Trophoblast cell (in vitro differentiated cells and primary cell): ENCODE measurements around the gene CTCF.

Source experiments
- DNase-seq, 2 donors: peaks; one replicate each; pipeline ENCODE4 v3.0.0-alpha.2; 2016
- H2AFZ ChIP-seq: 2 replicates; pipeline ENCODE4 v1.6.1; 2013; ENCODE audit warnings: low read length, moderate library complexity, mild to moderate bottlenecking; ENCODE audit not compliant: insufficient read depth, poor library complexity
- H2AK5ac ChIP-seq: 2 replicates; pipeline ENCODE4 v1.6.1; 2013; ENCODE audit warnings: mild to moderate bottlenecking, low read length
- H2BK120ac ChIP-seq: 2 replicates; pipeline ENCODE4 v1.6.1; 2013; ENCODE audit warnings: low read length, mild to moderate bottlenecking, moderate library complexity; ENCODE audit not compliant: insufficient read depth, poor library complexity
- H2BK12ac ChIP-seq: 2 replicates; pipeline ENCODE4 v1.6.1; 2013; ENCODE audit warnings: mild to moderate bottlenecking, low read length, moderate library complexity
- H2BK5ac ChIP-seq: 2 replicates; pipeline ENCODE4 v1.6.1; 2013; ENCODE audit warnings: low read length, low read depth, moderate library complexity, mild to moderate bottlenecking; ENCODE audit not compliant: poor library complexity
- H3K14ac ChIP-seq: 2 replicates; pipeline ENCODE4 v1.6.1; 2013; ENCODE audit warnings: mild to moderate bottlenecking, low read length
- H3K18ac ChIP-seq: 2 replicates; pipeline ENCODE4 v1.6.1; 2013; ENCODE audit warnings: mild to moderate bottlenecking, low read length
- H3K23ac ChIP-seq: 2 replicates; pipeline ENCODE4 v1.6.1; 2013; ENCODE audit warnings: low read length
- H3K27ac ChIP-seq: 2 replicates; pipeline ENCODE4 v1.5.1; 2013; ENCODE audit warnings: low read depth, mild to moderate bottlenecking, inconsistent platforms, low read length, moderate library complexity
- H3K27me3 ChIP-seq: 2 replicates; pipeline ENCODE4 v1.6.1; 2013; ENCODE audit warnings: inconsistent platforms, mild to moderate bottlenecking, low read length, moderate library complexity; ENCODE audit not compliant: insufficient read depth
- H3K36me3 ChIP-seq, 2 experiments: 1 replicate in 1 of 2; 2 replicates in 1 of 2; pipeline ENCODE4 v1.6.1; 2013; ENCODE audit warnings: low read length in 2 of 2, mild to moderate bottlenecking in 2 of 2, moderate library complexity in 1 of 2; ENCODE audit not compliant: insufficient read depth in 2 of 2, control insufficient read depth in 1 of 2
- H3K4ac ChIP-seq: 2 replicates; pipeline ENCODE4 v1.6.1; 2013; ENCODE audit warnings: low read depth, mild to moderate bottlenecking, low read length, moderate library complexity
- H3K4me1 ChIP-seq, 2 experiments: 1 replicate in 1 of 2; 2 replicates in 1 of 2; pipeline ENCODE4 v1.6.1; 2013; ENCODE audit warnings: low read length in 2 of 2, mild to moderate bottlenecking in 2 of 2, moderate library complexity in 1 of 2; ENCODE audit not compliant: insufficient read depth in 2 of 2, control insufficient read depth in 1 of 2
- H3K4me2 ChIP-seq: 2 replicates; pipeline ENCODE4 v1.6.1; 2013; ENCODE audit warnings: inconsistent platforms, mild to moderate bottlenecking, low read length, moderate library complexity
- H3K4me3 ChIP-seq: 2 replicates; pipeline ENCODE4 v1.5.1; 2013; ENCODE audit warnings: mild to moderate bottlenecking, low read depth, low read length, inconsistent platforms
- H3K79me1 ChIP-seq: one replicate; pipeline ENCODE4 v1.6.1; 2013; ENCODE audit warnings: low read length
- H3K79me2 ChIP-seq: 2 replicates; pipeline ENCODE4 v1.6.1; 2013; ENCODE audit warnings: low read length, mild to moderate bottlenecking; ENCODE audit not compliant: control insufficient read depth, insufficient read depth, poor library complexity
- H3K9ac ChIP-seq: 2 replicates; pipeline ENCODE4 v1.6.1; 2013; ENCODE audit warnings: mild to moderate bottlenecking, low read length
- H3K9me3 ChIP-seq: 2 replicates; pipeline ENCODE4 v1.6.1; 2013; ENCODE audit warnings: low read depth, mild to moderate bottlenecking, control low read depth, inconsistent platforms, low read length; ENCODE audit not compliant: insufficient read depth
- H4K12ac ChIP-seq: 2 replicates; pipeline ENCODE4 v1.6.1; 2013; ENCODE audit warnings: low read depth, mild to moderate bottlenecking, low read length, moderate library complexity
- H4K8ac ChIP-seq: 2 replicates; pipeline ENCODE4 v1.6.1; 2013; ENCODE audit warnings: low read depth, mild to moderate bottlenecking, low read length, moderate library complexity
- H4K91ac ChIP-seq: one replicate; pipeline ENCODE4 v1.6.1; 2013; ENCODE audit warnings: low read depth, mild to moderate bottlenecking, low read length, moderate library complexity
- WGBS: extraction: QIAGEN DNeasy Blood & Tissue Kit; methylation state at CpG from one replicate; pipeline ENCODE4 v1.1.7; 2013; ENCODE audit warnings: missing lambda C conversion rate; ENCODE audit not compliant: insufficient read length, insufficient coverage; ENCODE audit errors: extremely low coverage; 5-methylcytosine and 5-hydroxymethylcytosine counted together

The CTCF gene

GRCh38 chr16:67543036-67543435 lies 19.3 kb upstream of the CTCF start:
- H3K14ac ChIP-seq, result no peak overlapping the region
- H2BK120ac ChIP-seq, result no peak overlapping the region
- no peak overlapping the region for H3K4me3 ChIP-seq
- H3K4me2 ChIP-seq, result no peak overlapping the region
- WGBS, result no CpG with 5 or more reads among the region's 8 CpGs
- no peak overlapping the region for H3K18ac ChIP-seq
- H3K23ac ChIP-seq, result no peak overlapping the region
- peaks cover 85 to 86% of the 10 kb centered on the region in 2 experiments for H3K36me3 ChIP-seq
- no peak for DNase-seq
- no peak overlapping the region for H4K8ac ChIP-seq
- no peak overlapping the region for H4K12ac ChIP-seq
- H3K79me1 ChIP-seq, result peaks cover 6% of the 10 kb centered on the region
- no peak overlapping the region for H3K9ac ChIP-seq
- H3K27me3 ChIP-seq, result no peaks in the 10 kb centered on the region
- H3K79me2 ChIP-seq, result peaks cover 6% of the 10 kb centered on the region
- H4K91ac ChIP-seq, result no peak overlapping the region
- no peak overlapping the region for H3K4ac ChIP-seq
- peaks cover 2% of the 10 kb centered on the region for H3K9me3 ChIP-seq
- no peak overlapping the region for H3K27ac ChIP-seq
- H2AK5ac ChIP-seq, result no peak overlapping the region
- no peak overlapping the region for H2BK5ac ChIP-seq
- peaks cover 8 to 15% of the 10 kb centered on the region in 2 experiments for H3K4me1 ChIP-seq
- H2BK12ac ChIP-seq, result no peak overlapping the region
- H2AFZ ChIP-seq, result no peak overlapping the region

- Histone ChIP-seq H3K9ac (no peak overlapping the region), H3K79me1 (peaks cover 2% of the 10 kb centered on the region), H3K14ac (no peak overlapping the region), H3K4ac (no peak overlapping the region), H3K79me2 (peaks cover 1% of the 10 kb centered on the region), H3K23ac (peak overlapping the region; percentile 59), H3K4me2 (no peak overlapping the region), H3K4me1 (peaks cover 3 to 9% of the 10 kb centered on the region in 2 experiments), H2BK120ac (no peak overlapping the region), H3K9me3 (peaks cover 2% of the 10 kb centered on the region), H4K91ac (no peak overlapping the region), H3K4me3 (peak overlapping the region; percentile 7), H2AFZ (no peak overlapping the region), H3K27ac (no peak overlapping the region), H3K27me3 (no peaks in the 10 kb centered on the region), H2BK5ac (no peak overlapping the region), H2AK5ac (no peak overlapping the region), H2BK12ac (no peak overlapping the region), H3K18ac (no peak overlapping the region), H4K8ac (no peak overlapping the region), H3K36me3 (peaks cover 89 to 91% of the 10 kb centered on the region in 2 experiments), H4K12ac (no peak overlapping the region)
- no CpG with 5 or more reads among the region's 6 CpGs for WGBS
- no peak for DNase-seq
These were observed 18.7 kb upstream of the CTCF start for GRCh38 chr16:67543582-67543981.

DNA sequence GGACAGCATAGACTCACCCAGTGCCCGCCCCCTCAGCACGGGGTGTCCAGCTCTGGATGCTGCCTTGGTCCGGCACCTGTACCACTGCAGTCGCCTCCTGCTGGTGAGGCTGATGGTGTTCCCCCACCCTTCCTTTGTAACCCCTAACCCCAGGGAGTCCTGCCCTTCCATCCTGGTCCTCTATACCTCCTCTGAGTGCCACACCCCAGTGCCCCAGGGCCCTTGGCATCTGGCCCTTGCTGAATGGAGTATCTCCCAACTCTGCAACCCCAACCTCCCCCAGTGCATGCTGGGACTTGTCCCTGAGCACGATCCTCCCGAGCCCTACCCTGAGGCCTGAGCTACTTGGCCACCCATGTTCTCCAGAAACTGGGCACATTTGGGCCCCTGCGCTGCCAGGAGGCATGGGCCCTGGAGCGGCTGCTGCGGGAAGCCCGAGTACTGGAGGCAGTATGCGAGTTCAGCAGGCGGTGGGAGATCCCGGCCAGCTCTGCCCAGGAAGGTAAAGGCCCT lies 17.9 kb upstream of the CTCF start:
- peak in 1 of 2 donors; percentile 8 for DNase-seq
- Histone ChIP-seq H3K9ac (no peak overlapping the region), H3K79me1 (no peaks in the 10 kb centered on the region), H3K4ac (no peak overlapping the region), H2BK5ac (no peak overlapping the region), H3K4me1 (peaks cover 0 to 3% of the 10 kb centered on the region in 2 experiments), H2AFZ (no peak overlapping the region), H4K91ac (no peak overlapping the region), H3K4me3 (no peak overlapping the region), H3K23ac (no peak overlapping the region), H3K9me3 (peaks cover 2% of the 10 kb centered on the region), H3K27ac (no peak overlapping the region), H2BK120ac (no peak overlapping the region), H3K79me2 (no peaks in the 10 kb centered on the region), H4K8ac (no peak overlapping the region), H3K14ac (no peak overlapping the region), H3K36me3 (peaks cover 92 to 94% of the 10 kb centered on the region in 2 experiments), H3K4me2 (no peak overlapping the region), H2BK12ac (no peak overlapping the region), H4K12ac (no peak overlapping the region), H3K27me3 (no peaks in the 10 kb centered on the region), H2AK5ac (no peak overlapping the region), H3K18ac (no peak overlapping the region)
- no CpG with 5 or more reads among the region's 13 CpGs for WGBS

- Histone ChIP-seq H3K79me2 (no peaks in the 10 kb centered on the region), H3K23ac (no peak overlapping the region), H3K27ac (no peak overlapping the region), H4K8ac (no peak overlapping the region), H2AFZ (no peak overlapping the region), H3K36me3 (peaks cover 85 to 87% of the 10 kb centered on the region in 2 experiments), H3K4me3 (no peak overlapping the region), H4K12ac (no peak overlapping the region), H2AK5ac (no peak overlapping the region), H3K4me1 (no peaks in the 10 kb centered on the region), H3K9ac (no peak overlapping the region), H3K27me3 (no peaks in the 10 kb centered on the region), H3K4ac (no peak overlapping the region), H3K79me1 (no peaks in the 10 kb centered on the region), H3K9me3 (peaks cover 2% of the 10 kb centered on the region), H2BK5ac (no peak overlapping the region), H3K18ac (no peak overlapping the region), H3K4me2 (no peak overlapping the region), H2BK12ac (no peak overlapping the region), H3K14ac (no peak overlapping the region), H2BK120ac (no peak overlapping the region), H4K91ac (no peak overlapping the region)
- no CpG with 5 or more reads among the region's 15 CpGs for WGBS
- DNase-seq, result no peak
These were observed 17.3 kb upstream of the CTCF start for GRCh38 chr16:67544844-67545664.
